ENCODE measurements around the gene MCTP2.

DNA sequence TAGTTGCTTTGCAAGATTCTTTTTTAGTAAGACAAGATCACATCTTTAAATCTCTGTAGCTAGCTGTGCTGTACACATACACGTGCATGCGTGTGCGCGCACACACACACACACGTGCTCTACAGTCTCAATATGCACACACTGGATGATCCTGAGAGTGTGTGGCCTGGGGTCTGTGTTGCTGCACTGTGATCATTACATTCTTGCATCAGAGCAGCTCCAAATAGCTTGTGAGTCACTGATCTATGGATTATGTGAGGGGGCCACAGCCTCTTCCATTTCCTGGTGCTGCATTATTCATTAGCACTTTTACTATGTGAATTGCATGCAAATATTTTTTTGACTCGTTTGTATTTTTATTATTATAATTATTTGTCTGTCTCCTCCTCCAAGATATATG is 34.6 kb downstream of the MCTP2 start:
- TF ChIP-seq, protein P1, sequence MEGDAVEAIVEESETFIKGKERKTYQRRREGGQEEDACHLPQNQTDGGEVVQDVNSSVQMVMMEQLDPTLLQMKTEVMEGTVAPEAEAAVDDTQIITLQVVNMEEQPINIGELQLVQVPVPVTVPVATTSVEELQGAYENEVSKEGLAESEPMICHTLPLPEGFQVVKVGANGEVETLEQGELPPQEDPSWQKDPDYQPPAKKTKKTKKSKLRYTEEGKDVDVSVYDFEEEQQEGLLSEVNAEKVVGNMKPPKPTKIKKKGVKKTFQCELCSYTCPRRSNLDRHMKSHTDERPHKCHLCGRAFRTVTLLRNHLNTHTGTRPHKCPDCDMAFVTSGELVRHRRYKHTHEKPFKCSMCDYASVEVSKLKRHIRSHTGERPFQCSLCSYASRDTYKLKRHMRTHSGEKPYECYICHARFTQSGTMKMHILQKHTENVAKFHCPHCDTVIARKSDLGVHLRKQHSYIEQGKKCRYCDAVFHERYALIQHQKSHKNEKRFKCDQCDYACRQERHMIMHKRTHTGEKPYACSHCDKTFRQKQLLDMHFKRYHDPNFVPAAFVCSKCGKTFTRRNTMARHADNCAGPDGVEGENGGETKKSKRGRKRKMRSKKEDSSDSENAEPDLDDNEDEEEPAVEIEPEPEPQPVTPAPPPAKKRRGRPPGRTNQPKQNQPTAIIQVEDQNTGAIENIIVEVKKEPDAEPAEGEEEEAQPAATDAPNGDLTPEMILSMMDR (conservative IDR thresholded peaks at IDR 0.05) = no peak
- no peak for TF ChIP-seq ZFX (IDR thresholded peaks at IDR 0.05)

Measured in C4-2B (cell line).